ENCODE results near the gene OPN4. TPM values are rescaled to one million over a fixed set of nuclear protein-coding genes. Genes with fewer than 3 reads are reported as not detected.
A peak's percentile ranks its signal among the peaks of the same experiment; 100 is the strongest.

The OPN4 gene
- total RNA-seq, 2 donors from 2014 or later: not detected

DNA sequence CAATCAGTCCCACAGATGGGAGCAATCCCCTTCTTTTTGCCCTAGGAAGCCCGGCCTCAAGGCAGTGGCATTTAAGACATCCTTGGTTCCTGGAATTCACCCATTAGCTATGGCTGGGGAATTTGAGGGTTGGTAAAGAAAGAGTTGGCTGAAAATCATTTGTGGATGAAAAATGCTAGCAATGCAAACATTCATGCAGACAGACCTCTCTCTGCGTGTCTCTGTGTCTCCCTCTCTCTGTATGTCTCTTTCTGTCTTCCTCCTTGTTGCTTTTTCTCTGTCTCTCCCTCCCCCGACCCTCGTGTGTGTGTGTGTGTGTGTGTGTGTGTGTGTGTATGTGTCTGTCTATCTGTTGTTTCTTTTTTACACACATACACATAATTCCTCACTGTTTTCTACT, 33.4 kb downstream of the OPN4 start:
- Mint-ChIP-seq H3K4me1 (peaks cover 4% of the 10 kb centered on the region), H3K36me3 (ENCODE audit: low read depth) (no peaks in the 10 kb centered on the region), H3K4me3 (no peak overlapping the region), H3K9me3 (no peaks in the 10 kb centered on the region), H3K27ac (no peak overlapping the region), H3K27me3 (ENCODE audit: insufficient read depth) (no peaks in the 10 kb centered on the region)
- Histone ChIP-seq H3K4me3 (ENCODE audit: low read length) (no peak overlapping the region), H3K36me3 (ENCODE audit: control insufficient read depth, insufficient read depth, low read length) (no peaks in the 10 kb centered on the region), H3K4me1 (ENCODE audit: control insufficient read depth, insufficient read depth, low read length) (no peaks in the 10 kb centered on the region), H3K9me3 (ENCODE audit: control insufficient read depth, low read length) (no peaks in the 10 kb centered on the region), H3K27ac (ENCODE audit: low read depth, low read length) (no peak overlapping the region), H3K27me3 (ENCODE audit: control insufficient read depth, insufficient read depth, low read length, poor library complexity, severe bottlenecking) (no peaks in the 10 kb centered on the region), H3K9ac (ENCODE audit: extremely low read depth, low read length, poor library complexity, severe bottlenecking) (no peak overlapping the region)
- TF ChIP-seq, protein P1, sequence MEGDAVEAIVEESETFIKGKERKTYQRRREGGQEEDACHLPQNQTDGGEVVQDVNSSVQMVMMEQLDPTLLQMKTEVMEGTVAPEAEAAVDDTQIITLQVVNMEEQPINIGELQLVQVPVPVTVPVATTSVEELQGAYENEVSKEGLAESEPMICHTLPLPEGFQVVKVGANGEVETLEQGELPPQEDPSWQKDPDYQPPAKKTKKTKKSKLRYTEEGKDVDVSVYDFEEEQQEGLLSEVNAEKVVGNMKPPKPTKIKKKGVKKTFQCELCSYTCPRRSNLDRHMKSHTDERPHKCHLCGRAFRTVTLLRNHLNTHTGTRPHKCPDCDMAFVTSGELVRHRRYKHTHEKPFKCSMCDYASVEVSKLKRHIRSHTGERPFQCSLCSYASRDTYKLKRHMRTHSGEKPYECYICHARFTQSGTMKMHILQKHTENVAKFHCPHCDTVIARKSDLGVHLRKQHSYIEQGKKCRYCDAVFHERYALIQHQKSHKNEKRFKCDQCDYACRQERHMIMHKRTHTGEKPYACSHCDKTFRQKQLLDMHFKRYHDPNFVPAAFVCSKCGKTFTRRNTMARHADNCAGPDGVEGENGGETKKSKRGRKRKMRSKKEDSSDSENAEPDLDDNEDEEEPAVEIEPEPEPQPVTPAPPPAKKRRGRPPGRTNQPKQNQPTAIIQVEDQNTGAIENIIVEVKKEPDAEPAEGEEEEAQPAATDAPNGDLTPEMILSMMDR (conservative IDR thresholded peaks at IDR 0.05): no peak
- 79% methylated on average over 1 of the region's 4 CpGs; no CpG with 5 or more reads in 1 of the 2 experiments for WGBS, 2 experiments (ENCODE audit: insufficient coverage in 1 of 2, insufficient read length in 1 of 2)
- DNase-seq: no peak

DNA sequence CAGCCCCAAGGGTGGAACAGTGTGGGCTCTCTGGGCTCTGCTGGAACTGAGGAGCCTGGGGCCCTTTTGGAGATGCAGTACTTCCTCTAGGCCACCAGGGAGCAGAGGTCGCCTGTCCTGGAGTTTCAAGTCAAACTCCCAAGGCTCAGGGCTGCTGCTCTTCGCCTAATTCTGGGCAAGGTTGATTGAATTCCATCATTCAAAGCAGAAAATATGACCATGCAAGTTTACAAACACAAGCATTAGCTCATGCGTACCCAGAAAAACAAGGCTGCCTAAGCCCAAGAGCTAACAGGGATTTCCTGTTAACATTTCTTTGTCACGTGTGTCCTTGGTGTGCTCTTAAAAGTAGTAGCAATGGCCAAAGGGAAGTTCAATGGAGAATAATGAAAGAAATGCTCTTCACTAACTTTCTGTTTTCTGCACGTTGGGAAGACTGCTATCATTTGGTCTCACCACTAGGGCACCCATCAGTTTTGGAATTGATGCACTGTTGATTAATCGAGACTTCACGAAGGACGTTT, 34.1 kb downstream of the OPN4 start:
- Mint-ChIP-seq H3K27me3 (ENCODE audit: insufficient read depth) (no peaks in the 10 kb centered on the region), H3K36me3 (ENCODE audit: low read depth) (no peaks in the 10 kb centered on the region), H3K4me3 (no peak overlapping the region), H3K4me1 (peaks cover 7% of the 10 kb centered on the region), H3K27ac (no peak overlapping the region), H3K9me3 (no peaks in the 10 kb centered on the region)
- Histone ChIP-seq H3K27ac (ENCODE audit: low read depth, low read length) (no peak overlapping the region), H3K4me1 (ENCODE audit: control insufficient read depth, insufficient read depth, low read length) (no peaks in the 10 kb centered on the region), H3K27me3 (ENCODE audit: control insufficient read depth, insufficient read depth, low read length, poor library complexity, severe bottlenecking) (no peaks in the 10 kb centered on the region), H3K9me3 (ENCODE audit: control insufficient read depth, low read length) (no peaks in the 10 kb centered on the region), H3K36me3 (ENCODE audit: control insufficient read depth, insufficient read depth, low read length) (no peaks in the 10 kb centered on the region), H3K4me3 (ENCODE audit: low read length) (no peak overlapping the region), H3K9ac (ENCODE audit: extremely low read depth, low read length, poor library complexity, severe bottlenecking) (no peak overlapping the region)
- 53% methylated on average over 7 to 8 of the region's 8 CpGs for WGBS, 2 experiments (ENCODE audit: insufficient coverage in 1 of 2, insufficient read length in 1 of 2)
- TF ChIP-seq, protein P1 (conservative IDR thresholded peaks at IDR 0.05): peak; percentile 91
- peak; percentile 89 for DNase-seq

DNA sequence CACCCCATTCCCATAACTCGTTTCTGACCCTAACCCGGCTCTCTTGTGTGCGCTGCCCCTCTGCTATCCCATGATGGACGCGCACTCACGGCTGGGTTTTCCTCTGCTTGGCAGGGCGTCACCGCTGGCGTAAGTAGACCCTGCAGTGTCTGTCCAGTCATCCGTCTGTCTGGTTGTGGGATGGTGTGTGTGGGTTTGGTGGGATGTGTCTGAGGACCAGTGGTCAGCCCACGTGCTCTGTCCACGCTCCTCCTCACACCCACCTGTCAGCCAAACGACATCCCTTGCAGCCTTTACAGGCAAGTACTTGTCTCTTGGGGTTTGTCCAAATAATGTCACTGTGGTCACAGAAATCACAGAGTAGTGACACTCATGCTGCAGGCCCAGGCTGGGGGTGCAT, 34.8 kb downstream of the OPN4 start:
- Histone ChIP-seq H3K27me3 (ENCODE audit: control insufficient read depth, insufficient read depth, low read length, poor library complexity, severe bottlenecking) (no peaks in the 10 kb centered on the region), H3K4me1 (ENCODE audit: control insufficient read depth, insufficient read depth, low read length) (no peaks in the 10 kb centered on the region), H3K27ac (ENCODE audit: low read depth, low read length) (no peak overlapping the region), H3K9ac (ENCODE audit: extremely low read depth, low read length, poor library complexity, severe bottlenecking) (no peak overlapping the region), H3K36me3 (ENCODE audit: control insufficient read depth, insufficient read depth, low read length) (no peaks in the 10 kb centered on the region), H3K9me3 (ENCODE audit: control insufficient read depth, low read length) (no peaks in the 10 kb centered on the region), H3K4me3 (ENCODE audit: low read length) (no peak overlapping the region)
- Mint-ChIP-seq H3K4me3 (no peak overlapping the region), H3K27me3 (ENCODE audit: insufficient read depth) (no peaks in the 10 kb centered on the region), H3K4me1 (peaks cover 12% of the 10 kb centered on the region), H3K9me3 (no peaks in the 10 kb centered on the region), H3K36me3 (ENCODE audit: low read depth) (no peaks in the 10 kb centered on the region), H3K27ac (no peak overlapping the region)
- 93 to 98% methylated on average over 6 to 13 of the region's 13 CpGs for WGBS, 2 experiments (ENCODE audit: insufficient coverage in 1 of 2, insufficient read length in 1 of 2)
- TF ChIP-seq, protein P1 (conservative IDR thresholded peaks at IDR 0.05): no peak
- DNase-seq: no peak
